Effector memory CD4-positive, alpha-beta T cell (primary cell): ENCODE data around the gene PSRC1.
A peak's percentile ranks its signal among the peaks of the same experiment; 100 is the strongest.

Experiments used
- DNase-seq, 3 donors: peaks; one replicate each; pipeline ENCODE4 v3.0.0-alpha.2; 2020
- H3K27ac ChIP-seq: 2 replicates; pipeline ENCODE4 v1.7.0; 2013; ENCODE audit warnings: mild to moderate bottlenecking, low read length, moderate library complexity; ENCODE audit not compliant: insufficient read depth, poor library complexity, severe bottlenecking
- H3K27me3 ChIP-seq: replicated peaks from 2 replicates; pipeline ENCODE4 v1.7.0; 2013; ENCODE audit warnings: mild to moderate bottlenecking, low read length; ENCODE audit not compliant: insufficient read depth, control insufficient read depth, poor library complexity, severe bottlenecking
- H3K36me3 ChIP-seq: 2 replicates; pipeline ENCODE4 v1.7.0; 2013; ENCODE audit warnings: mild to moderate bottlenecking, low read length, moderate library complexity; ENCODE audit not compliant: control insufficient read depth, insufficient read depth
- H3K4me1 ChIP-seq: 2 replicates; pipeline ENCODE4 v1.7.0; 2013; ENCODE audit warnings: low read length, mild to moderate bottlenecking; ENCODE audit not compliant: control insufficient read depth, insufficient read depth, poor library complexity, severe bottlenecking
- H3K4me3 ChIP-seq: 2 replicates; pipeline ENCODE4 v1.7.0; 2013; ENCODE audit warnings: low read length, low read depth, mild to moderate bottlenecking; ENCODE audit not compliant: insufficient read depth, poor library complexity, severe bottlenecking
- H3K9me3 ChIP-seq: 2 replicates; pipeline ENCODE4 v1.7.0; 2013; ENCODE audit warnings: mild to moderate bottlenecking, low read length, moderate library complexity; ENCODE audit not compliant: control insufficient read depth

PSRC1 gene

GRCh38 chr1:109265016-109265415 lies 17.9 kb downstream of the PSRC1 start:
- no peak for DNase-seq
- no peaks in the 10 kb centered on the region for H3K9me3 ChIP-seq
- H3K27me3 ChIP-seq: no peaks in the 10 kb centered on the region
- no peak overlapping the region for H3K4me3 ChIP-seq
- H3K36me3 ChIP-seq: no peaks in the 10 kb centered on the region
- no peak overlapping the region for H3K27ac ChIP-seq
- H3K4me1 ChIP-seq: peaks cover 3% of the 10 kb centered on the region

- H3K36me3 ChIP-seq: no peaks in the 10 kb centered on the region
- DNase-seq: no peak
- peaks cover 3% of the 10 kb centered on the region for H3K4me1 ChIP-seq
- H3K27ac ChIP-seq: no peak overlapping the region
- no peaks in the 10 kb centered on the region for H3K9me3 ChIP-seq
- H3K4me3 ChIP-seq: no peak overlapping the region
- H3K27me3 ChIP-seq: no peaks in the 10 kb centered on the region
Observed at GRCh38 chr1:109264379-109264755, 18.6 kb downstream of the PSRC1 start.

- Histone ChIP-seq H3K27ac (no peak overlapping the region), H3K36me3 (no peaks in the 10 kb centered on the region), H3K4me3 (no peak overlapping the region), H3K27me3 (no peaks in the 10 kb centered on the region), H3K4me1 (peaks cover 3% of the 10 kb centered on the region), H3K9me3 (no peaks in the 10 kb centered on the region)
- DNase-seq: peak; percentile 41 to 64 (median 53)
Observed at GRCh38 chr1:109263597-109264378, 19.2 kb downstream of the PSRC1 start.

GRCh38 chr1:109263234-109263596 lies 19.7 kb downstream of the PSRC1 start:
- no peak overlapping the region for H3K27ac ChIP-seq
- no peak for DNase-seq
- H3K4me3 ChIP-seq: no peak overlapping the region
- H3K36me3 ChIP-seq: no peaks in the 10 kb centered on the region
- H3K27me3 ChIP-seq: no peaks in the 10 kb centered on the region
- H3K9me3 ChIP-seq: no peaks in the 10 kb centered on the region
- H3K4me1 ChIP-seq: peaks cover 3% of the 10 kb centered on the region

GRCh38 chr1:109262231-109263055 lies 20.5 kb downstream of the PSRC1 start:
- Histone ChIP-seq H3K36me3 (no peaks in the 10 kb centered on the region), H3K4me3 (no peak overlapping the region), H3K27ac (no peak overlapping the region), H3K27me3 (no peaks in the 10 kb centered on the region), H3K9me3 (no peaks in the 10 kb centered on the region), H3K4me1 (peaks cover 3% of the 10 kb centered on the region)
- no peak for DNase-seq

- peaks cover 3% of the 10 kb centered on the region for H3K4me1 ChIP-seq
- H3K27me3 ChIP-seq: no peaks in the 10 kb centered on the region
- H3K36me3 ChIP-seq: no peaks in the 10 kb centered on the region
- no peak overlapping the region for H3K4me3 ChIP-seq
- no peak overlapping the region for H3K27ac ChIP-seq
- DNase-seq: no peak
- no peaks in the 10 kb centered on the region for H3K9me3 ChIP-seq
Observed at GRCh38 chr1:109261578-109261977, 21.4 kb downstream of the PSRC1 start.

GRCh38 chr1:109261006-109261405 lies 21.9 kb downstream of the PSRC1 start:
- Histone ChIP-seq H3K4me1 (peaks cover 3% of the 10 kb centered on the region), H3K4me3 (no peak overlapping the region), H3K27me3 (no peaks in the 10 kb centered on the region), H3K36me3 (no peaks in the 10 kb centered on the region), H3K9me3 (no peaks in the 10 kb centered on the region), H3K27ac (no peak overlapping the region)
- no peak for DNase-seq

- DNase-seq: no peak
- Histone ChIP-seq H3K27ac (no peak overlapping the region), H3K36me3 (no peaks in the 10 kb centered on the region)
Observed at GRCh38 chr1:109259674-109260557, 23.0 kb downstream of the PSRC1 start.

GRCh38 chr1:109258481-109259466 lies 24.2 kb downstream of the PSRC1 start:
- Histone ChIP-seq H3K36me3 (no peaks in the 10 kb centered on the region), H3K4me1 (peaks cover 3% of the 10 kb centered on the region), H3K9me3 (no peaks in the 10 kb centered on the region)

More at GRCh38 chr1:109259674-109260557, 23.0 kb downstream of the PSRC1 start:
- Histone ChIP-seq H3K4me1 (peaks cover 3% of the 10 kb centered on the region), H3K9me3 (no peaks in the 10 kb centered on the region), H3K27me3 (no peaks in the 10 kb centered on the region), H3K4me3 (no peak overlapping the region)

More at GRCh38 chr1:109258481-109259466, 24.2 kb downstream of the PSRC1 start:
- H3K27me3 ChIP-seq: no peaks in the 10 kb centered on the region
- DNase-seq: no peak
- no peak overlapping the region for H3K27ac ChIP-seq
- no peak overlapping the region for H3K4me3 ChIP-seq
